Measurements from ENCODE around the gene HNRNPUL2. TPM values are rescaled to one million over a fixed set of nuclear protein-coding genes. Genes with fewer than 3 reads are reported as not detected.

Gene HNRNPUL2
- total and polyA plus RNA-seq, 9 of the 15 experiments (the other 6 are each of a cell fraction or from before 2014, with no cell fraction given): 0.89 to 44.3 (median 15.2) TPM

DNA sequence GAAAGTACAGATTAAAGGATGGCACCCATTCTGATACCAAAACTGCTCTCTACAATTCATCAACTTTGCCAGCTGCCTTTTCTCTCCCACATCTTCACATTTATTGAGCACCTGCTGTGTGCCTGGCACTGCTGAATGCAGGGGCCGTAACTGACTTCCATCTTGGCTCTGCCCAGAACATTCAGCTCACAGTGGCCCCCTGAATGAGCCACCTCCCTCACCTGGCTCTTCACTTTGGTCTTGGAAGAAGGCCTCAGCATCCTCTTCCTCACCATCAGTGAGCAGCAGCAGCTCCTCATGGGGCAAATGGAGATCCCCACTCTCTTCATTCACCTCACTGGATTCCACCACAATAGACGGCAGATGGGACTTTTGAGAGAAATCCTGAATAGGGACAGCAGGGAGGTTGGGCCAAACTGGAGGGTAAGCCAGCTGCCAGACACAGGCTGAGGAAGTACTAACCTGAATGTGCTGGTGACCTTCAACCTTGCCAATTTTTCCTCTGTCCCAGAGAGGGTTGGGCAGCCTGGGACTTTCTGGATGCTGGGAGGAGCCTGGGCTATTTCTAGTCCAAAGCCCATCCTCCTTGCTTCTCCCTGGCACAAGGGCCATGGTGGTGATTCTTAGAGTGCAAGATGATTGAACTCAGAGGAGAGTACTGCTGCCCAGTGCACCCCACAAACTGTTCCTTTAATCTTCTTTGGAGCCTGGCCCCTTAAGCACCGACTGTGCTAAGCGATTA, 57.7 kb downstream of the HNRNPUL2 start:
- Histone ChIP-seq H2AFZ (ENCODE audit: low read depth, low read length) (no peak overlapping the region), H3K4me2 (ENCODE audit: insufficient read depth, low read length) (peak overlapping the region; percentile 86), H3K79me2 (ENCODE audit: control insufficient read depth, insufficient read depth, low read length) (peaks cover 94% of the 10 kb centered on the region), H3K4me3 (peak overlapping the region; percentile 91), H3K9me1 (ENCODE audit: control insufficient read depth, insufficient read depth, low read length) (no peaks in the 10 kb centered on the region), H3K27ac (ENCODE audit: extremely low read depth, low read depth, low read length) (peak overlapping the region; percentile 94), H3K4me1 (replicated peaks in 1 of 2; ENCODE audit: control insufficient read depth in 2 of 2, insufficient read depth in 2 of 2, low read length in 2 of 2) (peaks cover 33 to 61% of the 10 kb centered on the region in 2 experiments; a peak in 4 of 5 replicates), H3K27me3 (ENCODE audit: control insufficient read depth in 2 of 2, insufficient read depth in 2 of 2, low read length in 2 of 2) (no peaks in the 10 kb centered on the region), H3K9ac (ENCODE audit: insufficient read depth in 1 of 2, low read depth in 2 of 2, low read length in 2 of 2) (peak overlapping the region; percentile 47 to 94; a peak in 3 of 4 replicates), H3K36me3 (ENCODE audit: control insufficient read depth, insufficient read depth, low read length) (peaks cover 55% of the 10 kb centered on the region), H3K9me3 (replicated peaks; ENCODE audit: control insufficient read depth, insufficient read depth, low read depth, low read length) (no peaks in the 10 kb centered on the region), H4K20me1 (replicated peaks; ENCODE audit: control insufficient read depth, insufficient read depth, low read length) (peaks cover 7% of the 10 kb centered on the region; the same call in 1 of the 2 replicates)
- in situ Hi-C loops (cut with MboI) (no loop called here), intact Hi-C loops (cut with micrococcal nuclease) (loop anchor here (5.0 kb wide), 2 partner anchors 67 to 173 kb away; partner anchors contain the start of gene MTA2)
- ATAC-seq: no peak
- CTCF ChIA-PET (ENCODE audit: low intra/inter-chr PET ratio): no interaction called here
- no peak for FAIRE-seq
- POLR2A ChIA-PET: interaction anchor here (0.6 to 8.8 kb wide), 13 partner anchors 11 to 186 kb away, joined by 3 to 161 read pairs (median 5); partner anchors contain the start of genes GANAB, GNG3, HNRNPUL2 and INTS5
- no TSS peak for BruUV-seq (replicated peaks)
- DNase-seq (ENCODE audit: extremely low read depth in 1 of 4, low spot score in 3 of 4): peak in 2 of 4 experiments; percentile 5 to 43
- WGBS (ENCODE audit: insufficient coverage, low coverage, missing lambda C conversion rate): 26% methylated on average over 4 of the region's 4 CpGs
- TF ChIP-seq, protein P1, sequence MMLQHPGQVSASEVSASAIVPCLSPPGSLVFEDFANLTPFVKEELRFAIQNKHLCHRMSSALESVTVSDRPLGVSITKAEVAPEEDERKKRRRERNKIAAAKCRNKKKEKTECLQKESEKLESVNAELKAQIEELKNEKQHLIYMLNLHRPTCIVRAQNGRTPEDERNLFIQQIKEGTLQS (IDR thresholded peaks at IDR 0.05): no peak
- TF ChIP-seq, protein P1 (CRISPR knock-in tag; conservative IDR thresholded peaks at IDR 0.05): 0 out of 2 replicates have a peak, but pooled peaks have one; percentile 18
- TF ChIP-seq, protein P2, sequence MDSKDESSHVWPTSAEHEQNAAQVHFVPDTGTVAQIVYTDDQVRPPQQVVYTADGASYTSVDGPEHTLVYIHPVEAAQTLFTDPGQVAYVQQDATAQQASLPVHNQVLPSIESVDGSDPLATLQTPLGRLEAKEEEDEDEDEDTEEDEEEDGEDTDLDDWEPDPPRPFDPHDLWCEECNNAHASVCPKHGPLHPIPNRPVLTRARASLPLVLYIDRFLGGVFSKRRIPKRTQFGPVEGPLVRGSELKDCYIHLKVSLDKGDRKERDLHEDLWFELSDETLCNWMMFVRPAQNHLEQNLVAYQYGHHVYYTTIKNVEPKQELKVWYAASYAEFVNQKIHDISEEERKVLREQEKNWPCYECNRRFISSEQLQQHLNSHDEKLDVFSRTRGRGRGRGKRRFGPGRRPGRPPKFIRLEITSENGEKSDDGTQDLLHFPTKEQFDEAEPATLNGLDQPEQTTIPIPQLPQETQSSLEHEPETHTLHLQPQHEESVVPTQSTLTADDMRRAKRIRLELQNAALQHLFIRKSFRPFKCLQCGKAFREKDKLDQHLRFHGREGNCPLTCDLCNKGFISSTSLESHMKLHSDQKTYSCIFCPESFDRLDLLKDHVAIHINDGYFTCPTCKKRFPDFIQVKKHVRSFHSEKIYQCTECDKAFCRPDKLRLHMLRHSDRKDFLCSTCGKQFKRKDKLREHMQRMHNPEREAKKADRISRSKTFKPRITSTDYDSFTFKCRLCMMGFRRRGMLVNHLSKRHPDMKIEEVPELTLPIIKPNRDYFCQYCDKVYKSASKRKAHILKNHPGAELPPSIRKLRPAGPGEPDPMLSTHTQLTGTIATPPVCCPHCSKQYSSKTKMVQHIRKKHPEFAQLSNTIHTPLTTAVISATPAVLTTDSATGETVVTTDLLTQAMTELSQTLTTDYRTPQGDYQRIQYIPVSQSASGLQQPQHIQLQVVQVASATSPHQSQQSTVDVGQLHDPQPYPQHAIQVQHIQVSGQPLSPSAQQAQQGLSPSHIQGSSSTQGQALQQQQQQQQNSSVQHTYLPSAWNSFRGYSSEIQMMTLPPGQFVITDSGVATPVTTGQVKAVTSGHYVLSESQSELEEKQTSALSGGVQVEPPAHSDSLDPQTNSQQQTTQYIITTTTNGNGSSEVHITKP (IDR thresholded peaks at IDR 0.05; ENCODE audit: partially characterized antibody): peak; percentile 15
- peak; percentile 15; the same call in 1 of the 2 replicates for TF ChIP-seq DMBX1 (CRISPR knock-in tag; IDR thresholded peaks at IDR 0.05; ENCODE audit: borderline replicate concordance)
- no peak for TF ChIP-seq NR2C2 (CRISPR knock-in tag; IDR thresholded peaks at IDR 0.05)
- TF ChIP-seq NR2C2 (tag; IDR thresholded peaks at IDR 0.05): peak; percentile 61; the same call in 1 of the 2 replicates
- TF ChIP-seq YY1 (IDR thresholded peaks at IDR 0.05; ENCODE audit: borderline replicate concordance in 1 of 3, control insufficient read depth in 1 of 3, extremely low read depth in 1 of 3, insufficient read depth in 3 of 3, insufficient read length in 1 of 3, insufficient replicate concordance in 2 of 3, low read depth in 1 of 3, low read length in 2 of 3): peak in 1 of 3 experiments; percentile 14
- peak; percentile 90 for TF ChIP-seq ZKSCAN8 (CRISPR knock-in tag; IDR thresholded peaks at IDR 0.05)
- no peak for TF ChIP-seq ZNF3 (CRISPR knock-in tag; IDR thresholded peaks at IDR 0.05)
- TF ChIP-seq CBFB (CRISPR knock-in tag; IDR thresholded peaks at IDR 0.05): no peak
- TF ChIP-seq, protein P3, sequence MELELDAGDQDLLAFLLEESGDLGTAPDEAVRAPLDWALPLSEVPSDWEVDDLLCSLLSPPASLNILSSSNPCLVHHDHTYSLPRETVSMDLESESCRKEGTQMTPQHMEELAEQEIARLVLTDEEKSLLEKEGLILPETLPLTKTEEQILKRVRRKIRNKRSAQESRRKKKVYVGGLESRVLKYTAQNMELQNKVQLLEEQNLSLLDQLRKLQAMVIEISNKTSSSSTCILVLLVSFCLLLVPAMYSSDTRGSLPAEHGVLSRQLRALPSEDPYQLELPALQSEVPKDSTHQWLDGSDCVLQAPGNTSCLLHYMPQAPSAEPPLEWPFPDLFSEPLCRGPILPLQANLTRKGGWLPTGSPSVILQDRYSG (tag; conservative IDR thresholded peaks at IDR 0.05; ENCODE audit: low read depth): 0 out of 2 replicates have a peak, but pooled peaks have one; percentile 31
- peak; percentile 67; the same call in 1 of the 2 replicates for TF ChIP-seq ZNF384 (IDR thresholded peaks at IDR 0.05; ENCODE audit: low read depth, low read length)
- 0 out of 2 replicates have a peak, but pooled peaks have one; percentile 5 for TF ChIP-seq CXXC5 (CRISPR knock-in tag; IDR thresholded peaks at IDR 0.05)
- TF ChIP-seq GTF2E2 (tag; IDR thresholded peaks at IDR 0.05): no peak
